MCF 10A (cell line): Measurements from ENCODE around the gene CERS1. TPM values are rescaled to one million over a fixed set of nuclear protein-coding genes. Genes with fewer than 3 reads are reported as not detected.

Experiments
- BruUV-seq: library from RNA; stranded (reverse); fragments of 400-500 nt; replicated peaks from 2 replicates; lab custom pipeline; 2021; lab: Mats Ljungman, UMichigan
- CTCF ChIA-PET: fragments of 300-600 bp; sonication (Branson Sonifier 250); formaldehyde crosslinking; extraction: SDS; loops from one replicate; lab custom pipeline; 2021; ENCODE audit warnings: antibody characterized with exemption, inconsistent platforms; lab: Yijun Ruan, JAX
- POLR2A ChIA-PET: fragments of 300-600, 350-650 bp; sonication (Branson Sonifier 250); formaldehyde crosslinking; extraction: SDS; loops from one replicate; lab custom pipeline; 2020; ENCODE audit warnings: antibody characterized with exemption, inconsistent platforms; lab: Yijun Ruan, JAX
- DNase-seq: peaks from one replicate; pipeline ENCODE4 v3.0.0-alpha.2; 2018; ENCODE audit not compliant: unreplicated experiment
- H3K27ac Mint-ChIP-seq: one replicate; pipeline ENCODE4 v1.8.0; 2022; ENCODE audit warnings: mild to moderate bottlenecking, low read depth, mixed read lengths; ENCODE audit not compliant: unreplicated experiment
- H3K27me3 Mint-ChIP-seq: one replicate; pipeline ENCODE4 v1.8.0; 2022; ENCODE audit warnings: mixed read lengths; ENCODE audit not compliant: insufficient read depth, unreplicated experiment
- H3K36me3 Mint-ChIP-seq: one replicate; pipeline ENCODE4 v1.8.0; 2022; ENCODE audit warnings: mild to moderate bottlenecking, moderate library complexity, mixed read lengths; ENCODE audit not compliant: insufficient read depth, unreplicated experiment
- H3K4me1 Mint-ChIP-seq: one replicate; pipeline ENCODE4 v1.8.0; 2022; ENCODE audit warnings: mixed read lengths; ENCODE audit not compliant: insufficient read depth, unreplicated experiment
- H3K4me3 Mint-ChIP-seq: one replicate; pipeline ENCODE4 v1.8.0; 2022; ENCODE audit warnings: mild to moderate bottlenecking, moderate library complexity, mixed read lengths; ENCODE audit not compliant: unreplicated experiment
- H3K9me3 Mint-ChIP-seq: one replicate; pipeline ENCODE4 v1.8.0; 2022; ENCODE audit warnings: mixed read lengths; ENCODE audit not compliant: unreplicated experiment
- intact Hi-C: fragments of 100-400 bp; cut with micrococcal nuclease; formaldehyde crosslinking; loops from 2 replicates; pipeline ENCODE4 v1.14.1; 2022
- total RNA-seq: library from RNA; stranded (reverse); gene quantifications from 2 replicates; pipeline ENCODE4 v1.2.3, GENCODE V29; 2022
- TF ChIP-seq, protein P1 (sequence below): fragments of 200-600 bp; IDR thresholded peaks from one replicate; pipeline ENCODE4 v1.8.0; 2022; ENCODE audit warnings: antibody characterized with exemption, mild to moderate bottlenecking; ENCODE audit not compliant: unreplicated experiment

Gene CERS1
- total RNA-seq, 1 experiment from 2014 or later, result not detected

DNA sequence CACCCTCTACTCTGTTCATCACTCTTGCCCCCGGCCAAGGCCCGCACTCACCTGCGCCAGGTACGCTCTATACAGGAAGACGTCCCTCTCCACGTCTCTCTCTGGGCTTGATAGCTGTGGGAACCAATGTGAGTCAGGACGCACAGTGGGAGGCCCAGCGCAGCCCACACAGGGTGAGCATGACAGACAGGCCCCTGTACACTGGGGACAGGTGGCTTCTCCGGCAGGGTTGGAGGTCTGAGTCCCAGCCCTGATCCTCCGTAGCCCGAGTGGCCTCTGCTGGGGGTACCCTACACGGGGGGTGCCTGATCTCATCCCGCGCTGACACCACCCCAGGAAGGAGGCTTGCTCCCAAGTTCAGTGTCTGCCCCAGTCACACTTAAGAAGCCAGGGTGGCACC lies 17.0 kb upstream of the CERS1 start:
- no TSS peak for BruUV-seq
- CTCF ChIA-PET, result interaction anchor here (0.6 to 1.9 kb wide), 2 partner anchors 74 to 249 kb away, joined by 3 to 7 read pairs; no protein-coding TSS in a partner anchor
- Mint-ChIP-seq H3K27me3 (no peaks in the 10 kb centered on the region), H3K27ac (no peak overlapping the region), H3K9me3 (no peaks in the 10 kb centered on the region), H3K36me3 (peaks cover 54% of the 10 kb centered on the region), H3K4me3 (no peak overlapping the region), H3K4me1 (peaks cover 9% of the 10 kb centered on the region)
- no peak for DNase-seq
- POLR2A ChIA-PET, result no interaction called here
- TF ChIP-seq, protein P1, sequence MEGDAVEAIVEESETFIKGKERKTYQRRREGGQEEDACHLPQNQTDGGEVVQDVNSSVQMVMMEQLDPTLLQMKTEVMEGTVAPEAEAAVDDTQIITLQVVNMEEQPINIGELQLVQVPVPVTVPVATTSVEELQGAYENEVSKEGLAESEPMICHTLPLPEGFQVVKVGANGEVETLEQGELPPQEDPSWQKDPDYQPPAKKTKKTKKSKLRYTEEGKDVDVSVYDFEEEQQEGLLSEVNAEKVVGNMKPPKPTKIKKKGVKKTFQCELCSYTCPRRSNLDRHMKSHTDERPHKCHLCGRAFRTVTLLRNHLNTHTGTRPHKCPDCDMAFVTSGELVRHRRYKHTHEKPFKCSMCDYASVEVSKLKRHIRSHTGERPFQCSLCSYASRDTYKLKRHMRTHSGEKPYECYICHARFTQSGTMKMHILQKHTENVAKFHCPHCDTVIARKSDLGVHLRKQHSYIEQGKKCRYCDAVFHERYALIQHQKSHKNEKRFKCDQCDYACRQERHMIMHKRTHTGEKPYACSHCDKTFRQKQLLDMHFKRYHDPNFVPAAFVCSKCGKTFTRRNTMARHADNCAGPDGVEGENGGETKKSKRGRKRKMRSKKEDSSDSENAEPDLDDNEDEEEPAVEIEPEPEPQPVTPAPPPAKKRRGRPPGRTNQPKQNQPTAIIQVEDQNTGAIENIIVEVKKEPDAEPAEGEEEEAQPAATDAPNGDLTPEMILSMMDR, result no peak
- intact Hi-C loops, result no loop called here

DNA sequence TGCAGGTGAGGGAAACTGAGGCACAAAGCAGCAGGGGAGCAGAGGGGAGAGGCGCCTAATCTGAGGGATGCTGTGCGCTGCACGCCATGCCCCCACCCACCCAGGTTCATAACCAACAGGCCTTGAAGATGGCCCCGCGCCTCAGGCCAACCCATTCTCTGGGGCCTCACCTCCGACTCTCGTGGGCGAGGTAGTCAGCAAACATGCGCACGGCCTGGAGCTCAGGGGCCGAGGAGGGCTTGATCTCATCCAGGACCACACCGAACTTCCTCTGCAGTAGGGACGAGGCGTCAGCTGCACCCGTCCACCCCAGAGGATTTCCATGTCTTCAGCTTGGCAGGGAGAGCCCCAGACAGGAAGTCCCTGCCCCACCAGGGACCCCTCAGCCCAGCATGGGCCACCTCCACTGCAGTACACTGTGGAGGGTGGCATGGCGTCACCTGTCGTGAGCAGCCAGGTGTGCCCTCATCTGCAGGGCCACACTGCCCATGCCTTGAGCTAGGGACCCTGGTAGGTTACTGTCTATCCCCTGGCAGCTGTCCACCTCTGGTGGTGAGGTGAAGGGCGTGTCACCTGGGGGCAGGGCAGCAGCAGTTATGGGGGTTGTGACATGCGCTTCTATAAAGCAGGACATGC lies 15.0 kb upstream of the CERS1 start:
- intact Hi-C loops, result no loop called here
- peaks cover 52% of the 10 kb centered on the region for H3K36me3 Mint-ChIP-seq
- POLR2A ChIA-PET, result interaction anchor here (0.7 kb wide), 1 partner anchor 8 kb away, joined by 4 read pairs; the partner anchor contains the start of genes COPE and DDX49

DNA sequence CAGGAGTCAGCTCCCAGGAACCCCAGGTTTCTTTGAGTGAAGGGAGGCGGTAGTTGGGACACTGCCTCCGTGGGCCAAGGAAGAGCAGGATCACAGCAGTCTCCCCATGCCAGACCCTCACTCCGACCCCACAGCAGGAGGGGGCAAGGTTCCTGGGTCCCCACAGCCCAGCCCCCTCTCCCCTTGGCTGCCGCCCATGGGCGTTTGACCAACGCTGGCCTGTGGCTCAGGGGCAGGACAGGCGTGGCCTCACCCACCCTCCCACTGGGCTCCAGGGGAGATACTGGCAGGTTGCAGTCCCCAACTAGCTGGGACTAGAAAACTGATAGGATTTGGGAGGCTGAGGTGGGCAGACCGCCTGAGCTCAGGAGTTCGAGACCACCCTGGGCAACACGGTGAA lies 14.1 kb upstream of the CERS1 start:
- intact Hi-C loops, result no loop called here
- Mint-ChIP-seq H3K4me3 (no peak overlapping the region), H3K27me3 (no peaks in the 10 kb centered on the region), H3K27ac (no peak overlapping the region), H3K4me1 (no peaks in the 10 kb centered on the region), H3K9me3 (no peaks in the 10 kb centered on the region), H3K36me3 (peaks cover 44% of the 10 kb centered on the region)
- CTCF ChIA-PET, result no interaction called here
- DNase-seq, result no peak
- no TSS peak for BruUV-seq
- TF ChIP-seq, protein P1, result no peak
- POLR2A ChIA-PET, result interaction anchor here (1.3 kb wide), 1 partner anchor 9 kb away, joined by 4 read pairs; the partner anchor contains the start of genes COPE and DDX49

More for the DNA sequence above, 15.0 kb upstream of the CERS1 start:
- CTCF ChIA-PET, result interaction anchor here (0.6 to 1.2 kb wide), 2 partner anchors 40 to 76 kb away, joined by 3 to 5 read pairs; no protein-coding TSS in a partner anchor
- Mint-ChIP-seq H3K9me3 (no peaks in the 10 kb centered on the region), H3K27ac (peak overlapping the region; percentile 39), H3K4me3 (no peak overlapping the region), H3K4me1 (no peaks in the 10 kb centered on the region), H3K27me3 (no peaks in the 10 kb centered on the region)
- BruUV-seq, result no TSS peak
- DNase-seq, result no peak
- TF ChIP-seq, protein P1, result no peak

DNA sequence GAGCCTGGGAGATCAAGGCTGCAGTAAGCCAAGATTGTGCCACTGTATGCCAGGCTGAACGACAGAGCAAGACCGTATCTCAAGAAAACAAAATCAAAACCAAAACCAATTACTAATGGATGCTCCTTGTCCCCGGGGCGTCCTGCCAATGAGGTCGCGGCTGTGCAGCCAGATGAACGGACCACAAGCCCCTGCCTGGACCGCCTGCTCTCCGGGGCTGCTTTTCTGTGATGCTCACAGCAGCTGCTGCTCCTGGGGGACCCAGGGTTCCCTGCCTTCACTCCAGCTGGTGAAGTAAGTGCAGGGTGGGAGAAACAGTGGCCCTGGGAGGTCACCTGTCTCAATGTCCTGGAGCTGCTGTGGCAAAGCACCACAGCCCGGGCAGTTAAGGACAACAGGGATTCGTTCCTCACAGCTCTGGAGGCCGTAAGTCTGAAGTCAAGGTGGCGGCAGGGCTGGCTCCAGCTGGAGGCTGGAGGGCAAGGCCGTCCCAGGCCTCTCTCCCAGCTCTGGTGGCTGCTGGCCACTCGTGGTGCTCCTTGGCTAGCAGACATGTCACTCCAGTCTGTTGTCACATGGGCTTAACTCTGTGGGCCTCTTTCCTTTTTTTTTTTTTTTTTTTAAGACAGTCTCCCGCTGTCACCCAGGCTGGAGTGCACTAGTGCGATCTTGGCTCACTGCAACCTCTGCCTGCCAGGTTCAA lies 13.1 kb upstream of the CERS1 start:
- intact Hi-C loops, result no loop called here

More for the DNA sequence above, 13.1 kb upstream of the CERS1 start:
- no peak for DNase-seq
- Mint-ChIP-seq H3K4me1 (no peaks in the 10 kb centered on the region), H3K9me3 (no peaks in the 10 kb centered on the region), H3K4me3 (no peak overlapping the region), H3K36me3 (peaks cover 37% of the 10 kb centered on the region), H3K27ac (no peak overlapping the region), H3K27me3 (no peaks in the 10 kb centered on the region)
- ChIA-PET CTCF (no interaction called here), POLR2A (interaction anchor here (1.1 to 3.3 kb wide), 3 partner anchors 9 to 77 kb away, joined by 3 to 12 read pairs (median 4); partner anchors contain the start of genes COPE and DDX49)
- TF ChIP-seq, protein P1, result no peak
- no TSS peak for BruUV-seq
